ENCODE results near the gene ARHGAP26.

Gene ARHGAP26

GRCh38 chr5:143247134-143247815 is 477.1 kb downstream of the ARHGAP26 start:
- no peak for TF ChIP-seq CTCF (IDR thresholded peaks at IDR 0.05; ENCODE audit: low read depth, low read length, missing control alignments)
- H3K4me3 ChIP-seq (replicated peaks; ENCODE audit: low read depth, low read length): no peak overlapping the region
- no peak for DNase-seq (ENCODE audit: extremely low read depth, low read depth)

- DNase-seq (ENCODE audit: extremely low read depth, low read depth): no peak
- H3K4me3 ChIP-seq (replicated peaks; ENCODE audit: low read depth, low read length): no peak overlapping the region
- no peak for TF ChIP-seq CTCF (IDR thresholded peaks at IDR 0.05; ENCODE audit: low read depth, low read length, missing control alignments)
Measured at GRCh38 chr5:143248391-143248790, 478.2 kb downstream of the ARHGAP26 start.

GRCh38 chr5:143248822-143249579 is 478.8 kb downstream of the ARHGAP26 start:
- no peak for TF ChIP-seq CTCF (IDR thresholded peaks at IDR 0.05; ENCODE audit: low read depth, low read length, missing control alignments)
- no peak for DNase-seq (ENCODE audit: extremely low read depth, low read depth)
- no peak overlapping the region for H3K4me3 ChIP-seq (replicated peaks; ENCODE audit: low read depth, low read length)

DNA sequence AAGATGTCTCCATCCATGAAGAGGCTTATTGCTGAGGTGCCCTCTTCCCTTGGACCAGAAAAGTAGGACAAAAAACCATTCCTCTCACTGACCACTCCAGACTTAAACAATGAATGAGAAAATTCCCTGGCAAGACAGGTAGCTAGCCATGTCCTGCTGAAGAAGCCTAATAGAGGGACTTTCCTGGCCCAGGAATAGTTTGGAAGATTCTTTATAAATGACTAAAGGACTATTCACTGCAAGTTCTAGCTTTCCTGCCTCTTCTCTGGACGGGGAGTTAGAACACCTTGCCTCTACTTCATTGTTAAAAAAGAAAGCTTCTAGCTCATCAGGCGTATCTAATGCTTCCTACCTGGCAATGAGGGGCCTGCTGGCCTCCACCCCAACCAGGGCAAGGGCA is 479.7 kb downstream of the ARHGAP26 start:
- H3K4me3 ChIP-seq (replicated peaks; ENCODE audit: low read depth, low read length): no peak overlapping the region
- no peak for DNase-seq (ENCODE audit: extremely low read depth, low read depth)
- no peak for TF ChIP-seq CTCF (IDR thresholded peaks at IDR 0.05; ENCODE audit: low read depth, low read length, missing control alignments)

- DNase-seq (ENCODE audit: extremely low read depth, low read depth): no peak
- H3K4me3 ChIP-seq (replicated peaks; ENCODE audit: low read depth, low read length): no peak overlapping the region
- no peak for TF ChIP-seq CTCF (IDR thresholded peaks at IDR 0.05; ENCODE audit: low read depth, low read length, missing control alignments)
Measured at GRCh38 chr5:143251190-143251589, 481.0 kb downstream of the ARHGAP26 start.

- no peak for TF ChIP-seq CTCF (IDR thresholded peaks at IDR 0.05; ENCODE audit: low read depth, low read length, missing control alignments)
- H3K4me3 ChIP-seq (replicated peaks; ENCODE audit: low read depth, low read length): no peak overlapping the region
- DNase-seq (ENCODE audit: extremely low read depth, low read depth): no peak
Measured at GRCh38 chr5:143251946-143252345, 481.8 kb downstream of the ARHGAP26 start.

Measured in HFF-Myc (cell line).